HG02571 (cell line): ENCODE data around the gene SURF2.
"Not testable (repeated sequence)": the region's sequence is repeated elsewhere in the genome, so short reads cannot be mapped to it uniquely, and the experiment has no call there.

Experiments used
- ATAC-seq: cut with Tn5 transposase; IDR thresholded peaks from one replicate; pipeline ENCODE4 v1.9.1; 2021; ENCODE audit warnings: mild to moderate bottlenecking, moderate library complexity; ENCODE audit not compliant: unreplicated experiment

SURF2 gene

DNA sequence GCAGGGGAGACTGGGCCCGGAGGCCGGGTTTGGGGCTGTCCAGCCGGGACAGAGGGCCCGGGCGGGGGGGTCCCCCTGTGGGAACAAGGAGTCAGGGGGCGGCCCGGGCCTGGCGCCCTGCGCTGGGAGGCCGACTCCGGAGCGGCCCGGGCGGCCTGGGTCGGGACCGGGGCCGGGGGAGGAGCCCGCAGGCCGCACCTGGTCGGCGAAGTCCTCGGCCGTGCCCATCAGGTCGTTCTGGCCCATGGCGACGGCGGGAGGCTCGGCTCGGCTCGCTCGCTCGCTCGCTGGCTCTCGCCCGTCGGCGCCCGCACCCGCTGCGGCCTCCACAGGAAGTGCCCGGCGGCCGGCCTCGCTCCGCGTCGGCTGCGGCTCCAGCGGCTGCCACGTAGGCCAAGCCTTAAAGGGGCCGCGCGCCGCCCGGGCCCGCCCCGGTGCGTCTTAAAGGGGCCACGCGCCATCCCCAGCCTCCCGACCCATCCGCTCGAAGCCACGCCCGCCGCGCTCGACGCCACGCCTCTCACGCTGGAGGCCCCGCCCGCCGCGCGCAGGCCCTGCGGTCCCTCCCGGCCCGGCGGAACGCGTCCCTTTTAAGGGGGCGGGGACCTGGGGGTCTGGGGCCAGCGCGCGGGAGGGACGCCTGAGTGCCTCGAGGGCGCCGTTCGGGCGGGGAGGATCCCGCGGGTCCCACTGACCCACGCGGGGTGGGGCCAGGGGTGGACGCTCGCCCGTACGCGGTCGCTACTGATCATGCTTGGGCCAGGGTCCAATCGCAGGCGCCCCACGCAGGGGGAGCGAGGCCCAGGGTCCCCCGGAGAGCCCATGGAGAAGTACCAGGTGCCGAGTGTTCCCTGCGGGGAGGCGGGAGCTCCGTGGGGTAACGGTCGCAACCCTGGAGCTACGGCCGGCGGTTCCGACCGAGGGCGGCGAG, 19.6 kb downstream of the SURF2 start, which contains the start of the genes STKLD1 and SURF4:
STKLD1 (plus strand) TSS at position 643 of the 931 bp plus-strand sequence; CDS start at position 751, 108 bp downstream.
SURF4 (minus strand) TSS at position 337 of the 931 bp plus-strand sequence; CDS start at position 246, 91 bp downstream.
- peak; percentile 83 for ATAC-seq

- ATAC-seq: not testable (repeated sequence)
Measured at GRCh38 chr9:133377280-133377679, 20.9 kb downstream of the SURF2 start.

- ATAC-seq: no peak
Measured at GRCh38 chr9:133377721-133378216, 21.4 kb downstream of the SURF2 start.

- no peak for ATAC-seq
Measured at GRCh38 chr9:133378408-133378962, 22.1 kb downstream of the SURF2 start.

- ATAC-seq: no peak
Measured at GRCh38 chr9:133379153-133380086, 23.1 kb downstream of the SURF2 start.

DNA sequence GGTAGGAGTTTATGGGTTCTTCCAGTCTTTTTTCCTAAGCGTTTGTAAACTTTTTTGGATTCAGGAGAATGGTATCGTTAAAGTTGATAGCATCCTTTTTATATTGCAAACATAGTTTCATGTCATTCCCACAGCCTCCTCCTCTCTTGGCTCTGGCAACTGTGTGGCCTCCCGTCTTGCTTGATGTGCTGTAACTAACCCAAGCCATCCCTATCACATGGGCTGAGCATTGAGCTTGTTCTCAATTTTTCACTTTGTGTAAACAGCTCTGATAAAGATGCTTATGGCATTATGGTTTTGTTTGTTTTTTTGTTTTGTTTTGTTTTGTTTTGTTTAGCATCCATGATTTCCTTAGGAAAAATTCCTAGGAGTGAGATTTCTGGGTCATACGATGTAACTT, 24.4 kb downstream of the SURF2 start:
- no peak for ATAC-seq

- ATAC-seq: no peak
Measured at GRCh38 chr9:133382507-133383141, 26.3 kb downstream of the SURF2 start.

DNA sequence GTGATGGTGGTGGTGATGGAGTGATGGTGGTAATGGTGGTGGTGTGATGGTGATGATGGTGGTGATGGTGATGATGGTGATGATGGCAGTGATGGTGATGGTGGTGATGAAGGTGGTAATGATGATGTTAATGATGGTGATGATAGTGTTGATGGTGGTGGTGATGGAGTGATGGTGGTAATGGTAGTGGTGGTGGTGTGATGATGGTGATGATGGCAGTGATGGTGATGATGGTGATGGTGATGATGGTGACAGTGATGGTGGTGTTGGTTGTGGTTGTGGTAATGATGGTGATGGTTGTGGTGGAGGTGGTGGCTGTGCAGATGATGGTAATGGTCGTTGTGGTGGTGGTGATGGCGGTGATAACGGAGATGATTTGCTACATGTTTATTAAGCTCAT, 27.1 kb downstream of the SURF2 start:
- no peak for ATAC-seq

DNA sequence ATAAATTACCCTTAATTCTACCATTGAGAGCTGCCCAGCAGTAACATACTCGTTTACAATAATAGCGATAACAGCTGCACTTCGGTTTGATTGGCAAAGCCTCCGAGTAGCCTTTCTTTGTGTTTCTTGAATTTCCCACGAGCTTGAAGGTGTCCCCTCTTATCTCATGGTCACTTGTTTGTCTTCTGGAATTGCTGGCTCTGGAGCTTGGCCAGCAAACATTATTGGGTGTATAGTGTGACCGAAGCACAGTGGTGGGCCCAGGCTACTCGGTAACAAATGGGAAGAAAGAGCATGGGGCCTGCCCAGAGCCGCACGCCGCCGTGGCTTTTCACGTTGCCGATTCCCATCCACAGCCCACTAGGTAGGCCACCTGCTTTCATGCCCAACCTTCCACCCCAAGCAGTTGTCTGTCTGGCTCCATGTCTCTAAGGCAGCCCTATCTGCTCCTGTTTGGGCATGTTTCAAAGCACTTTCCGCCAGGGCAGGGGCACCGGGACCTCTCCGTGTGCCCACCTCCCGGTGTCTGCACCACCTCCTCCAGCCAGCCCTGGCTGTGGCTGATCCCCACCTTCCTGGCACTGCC, 28.5 kb downstream of the SURF2 start:
- ATAC-seq: no peak

DNA sequence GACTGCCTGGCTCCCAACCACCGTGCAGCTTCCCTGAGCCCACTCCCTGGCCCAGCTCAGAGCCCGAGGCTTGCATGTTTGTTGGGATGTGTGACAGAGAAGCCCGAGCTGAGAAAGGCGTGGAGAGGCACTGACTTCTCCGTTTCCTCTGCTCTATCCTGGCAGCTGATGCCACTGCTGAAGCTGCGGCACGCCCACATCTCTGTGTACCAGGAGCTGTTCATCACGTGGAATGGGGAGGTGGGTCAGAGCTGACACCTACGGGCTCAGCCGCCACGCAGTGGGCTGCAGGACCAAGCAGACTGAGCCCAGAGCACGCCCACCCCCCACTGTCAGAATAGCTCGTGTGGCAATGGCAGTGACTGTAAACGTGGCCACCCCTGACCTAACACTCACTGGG, 29.1 kb downstream of the SURF2 start:
- no peak for ATAC-seq

DNA sequence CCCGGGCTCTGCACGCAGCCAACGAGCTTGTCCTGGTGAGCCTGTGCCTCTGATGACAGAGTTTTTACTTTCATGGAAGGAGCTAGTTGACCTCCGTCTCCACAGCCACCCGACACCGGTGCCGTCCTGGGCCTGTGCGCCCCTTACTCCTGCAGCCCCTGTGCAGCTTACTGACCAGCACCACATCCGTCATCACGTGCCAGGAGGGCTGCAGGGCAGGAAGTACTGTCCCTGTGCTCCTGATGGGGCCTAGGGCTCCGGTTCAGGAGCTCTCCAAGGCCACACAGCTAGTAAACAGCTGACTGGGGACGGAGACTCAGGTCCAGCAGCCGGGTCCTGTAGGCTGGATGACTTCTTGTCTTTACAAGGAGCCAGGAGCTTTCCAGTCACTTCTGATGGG, 30.0 kb downstream of the SURF2 start:
- no peak for ATAC-seq

DNA sequence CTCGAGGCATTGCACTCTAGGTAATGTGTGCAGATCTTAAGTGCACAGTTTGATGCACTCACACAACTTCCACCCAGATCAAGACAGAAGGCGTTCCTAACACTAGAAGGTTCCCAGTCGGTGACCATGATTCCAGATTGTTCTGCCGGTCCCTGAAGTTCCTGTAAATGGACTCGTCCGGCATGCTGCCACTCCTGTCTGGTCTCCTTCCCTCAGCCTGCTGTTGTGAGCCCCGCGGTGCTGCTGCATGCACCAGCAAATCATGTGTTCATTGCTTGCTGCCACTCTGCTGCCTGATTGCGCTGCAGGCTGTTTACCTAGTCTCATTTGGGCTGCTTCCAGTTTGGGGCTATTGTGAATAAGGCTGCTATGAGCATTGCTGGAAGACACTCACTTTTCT, 31.3 kb downstream of the SURF2 start:
- no peak for ATAC-seq

DNA sequence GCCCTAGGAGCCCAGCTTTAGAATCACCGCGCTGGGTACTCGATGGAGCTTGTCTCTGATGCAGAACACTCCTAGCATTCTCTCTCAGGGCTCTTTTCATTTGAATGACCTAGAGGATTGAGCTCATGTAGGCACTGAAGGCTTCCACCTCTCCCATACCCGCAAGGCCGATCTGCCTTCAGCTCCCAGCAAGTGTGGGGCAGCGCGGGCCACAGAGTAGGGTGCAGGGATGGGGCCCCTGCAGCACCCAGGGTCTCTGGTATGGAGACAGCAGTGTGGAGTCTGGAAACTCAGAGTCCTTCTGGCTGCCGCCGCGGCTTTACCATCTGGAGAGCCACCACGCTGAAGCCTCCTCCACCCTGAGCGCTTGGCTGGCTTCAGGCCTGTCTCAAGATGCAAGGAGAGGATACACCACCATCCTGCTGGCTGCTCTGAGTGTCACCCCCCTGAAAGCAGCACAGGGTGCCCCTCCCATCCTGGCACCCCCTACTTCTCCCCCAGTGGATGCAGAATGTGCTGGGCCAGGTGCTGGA, 32.7 kb downstream of the SURF2 start:
- ATAC-seq: no peak

DNA sequence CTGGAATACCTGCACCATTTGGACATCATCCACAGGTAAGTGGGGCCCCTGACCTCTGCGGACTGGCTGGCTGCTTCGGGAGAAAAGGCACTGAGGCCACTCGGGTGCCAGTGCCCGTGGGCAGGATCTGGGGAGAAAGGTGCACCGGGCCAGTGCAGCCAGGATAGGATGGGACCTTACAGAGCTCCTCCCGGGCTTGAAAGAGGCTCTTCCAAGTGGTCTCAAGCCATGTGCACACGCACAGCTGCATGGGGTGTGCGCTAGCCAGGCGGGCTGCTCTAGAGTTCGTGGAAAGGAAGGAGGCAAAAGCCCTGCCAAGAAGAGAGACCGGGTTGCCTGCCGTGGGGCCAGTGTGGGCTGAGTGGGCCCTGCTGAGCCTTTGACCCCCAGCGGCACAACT, 33.2 kb downstream of the SURF2 start:
- no peak for ATAC-seq

DNA sequence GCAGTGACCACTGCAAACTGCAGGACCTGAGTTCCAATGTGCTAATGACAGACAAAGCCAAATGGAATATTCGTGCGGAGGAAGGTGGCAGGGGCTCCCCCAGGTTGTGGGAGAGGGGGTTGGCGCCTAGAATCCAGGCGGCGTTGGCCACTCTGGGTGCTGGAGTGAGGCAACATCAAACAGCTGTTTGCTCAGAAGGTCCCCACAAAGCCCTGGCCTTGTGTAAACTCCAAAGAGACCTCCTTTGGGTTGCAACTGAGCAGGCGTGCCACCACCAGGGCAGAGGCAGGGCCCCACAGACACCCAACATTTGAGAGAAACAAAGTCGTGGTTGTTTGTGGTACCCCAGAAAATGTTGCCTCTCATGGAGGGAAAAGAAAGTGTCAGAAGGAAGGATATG, 34.4 kb downstream of the SURF2 start:
- ATAC-seq: no peak

DNA sequence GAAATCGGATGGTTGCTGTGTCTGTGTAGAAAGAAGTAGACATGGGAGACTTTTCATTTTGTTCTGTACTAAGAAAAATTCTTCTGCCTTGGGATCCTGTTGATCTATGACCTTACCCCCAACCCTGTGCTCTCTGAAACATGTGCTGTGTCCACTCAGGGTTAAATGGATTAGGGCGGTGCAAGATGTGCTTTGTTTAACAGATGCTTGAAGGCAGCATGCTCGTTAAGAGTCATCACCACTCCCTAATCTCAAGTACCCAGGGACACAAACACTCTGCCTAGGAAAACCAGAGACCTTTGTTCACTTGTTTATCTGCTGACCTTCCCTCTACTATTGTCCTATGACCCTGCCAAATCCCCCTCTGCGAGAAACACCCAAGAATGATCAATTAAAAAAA, 35.1 kb downstream of the SURF2 start:
- ATAC-seq: not testable (repeated sequence)

DNA sequence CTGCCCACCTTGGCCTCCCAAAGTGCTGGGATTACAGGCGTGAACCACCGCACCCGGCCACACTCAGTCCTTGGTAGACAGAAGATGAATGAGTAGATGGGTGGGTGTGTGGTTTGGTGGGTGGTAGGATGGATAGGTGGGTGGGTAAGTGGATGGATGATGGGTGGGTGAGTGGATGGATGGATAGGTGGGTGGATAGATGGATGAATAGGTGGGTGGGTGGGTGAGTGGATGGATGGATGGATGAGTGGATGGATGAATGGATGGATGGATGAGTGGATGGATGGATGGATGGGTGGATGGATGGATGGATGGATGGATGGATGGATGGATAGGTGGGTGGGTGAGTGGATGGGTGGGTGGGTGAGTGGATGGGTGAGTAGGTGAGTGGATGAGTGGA, 36.0 kb downstream of the SURF2 start:
- not testable (repeated sequence) for ATAC-seq

- ATAC-seq: no peak
Measured at GRCh38 chr9:133393399-133393798, 37.0 kb downstream of the SURF2 start.

DNA sequence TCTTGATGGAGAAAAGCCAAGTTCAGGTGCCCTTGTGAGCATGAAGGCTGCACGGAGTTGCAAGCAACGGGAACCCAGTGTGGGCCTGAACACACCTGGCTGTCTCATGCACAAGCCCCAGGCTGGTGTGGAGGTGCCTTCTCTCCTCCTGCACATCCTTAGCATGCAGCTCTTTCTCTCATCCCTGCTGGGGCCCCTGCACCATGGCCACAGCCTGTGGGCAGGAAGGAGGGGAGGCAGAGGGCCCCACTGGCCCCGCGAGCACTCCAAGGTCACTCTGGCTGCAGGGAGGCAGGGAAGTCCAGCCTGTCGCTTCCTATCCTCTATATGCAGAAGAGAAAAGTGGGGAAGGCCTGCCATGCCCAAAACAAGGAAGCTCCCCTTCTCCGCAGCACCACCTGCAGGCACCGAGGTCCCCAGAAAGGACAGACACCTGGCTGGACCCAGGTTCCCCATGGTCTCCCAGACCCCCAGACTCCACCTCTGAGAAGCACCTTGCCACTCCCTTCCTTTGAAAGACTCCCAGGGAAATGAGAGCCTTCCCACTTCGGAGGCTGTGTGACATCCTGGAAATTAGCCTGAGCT, 38.4 kb downstream of the SURF2 start:
- no peak for ATAC-seq
